ENCODE results near the gene IFNE. TPM values are rescaled to one million over a fixed set of nuclear protein-coding genes. Genes with fewer than 3 reads are reported as not detected.

The IFNE gene
- total RNA-seq, 1 experiment from 2014 or later: 0.96 TPM

DNA sequence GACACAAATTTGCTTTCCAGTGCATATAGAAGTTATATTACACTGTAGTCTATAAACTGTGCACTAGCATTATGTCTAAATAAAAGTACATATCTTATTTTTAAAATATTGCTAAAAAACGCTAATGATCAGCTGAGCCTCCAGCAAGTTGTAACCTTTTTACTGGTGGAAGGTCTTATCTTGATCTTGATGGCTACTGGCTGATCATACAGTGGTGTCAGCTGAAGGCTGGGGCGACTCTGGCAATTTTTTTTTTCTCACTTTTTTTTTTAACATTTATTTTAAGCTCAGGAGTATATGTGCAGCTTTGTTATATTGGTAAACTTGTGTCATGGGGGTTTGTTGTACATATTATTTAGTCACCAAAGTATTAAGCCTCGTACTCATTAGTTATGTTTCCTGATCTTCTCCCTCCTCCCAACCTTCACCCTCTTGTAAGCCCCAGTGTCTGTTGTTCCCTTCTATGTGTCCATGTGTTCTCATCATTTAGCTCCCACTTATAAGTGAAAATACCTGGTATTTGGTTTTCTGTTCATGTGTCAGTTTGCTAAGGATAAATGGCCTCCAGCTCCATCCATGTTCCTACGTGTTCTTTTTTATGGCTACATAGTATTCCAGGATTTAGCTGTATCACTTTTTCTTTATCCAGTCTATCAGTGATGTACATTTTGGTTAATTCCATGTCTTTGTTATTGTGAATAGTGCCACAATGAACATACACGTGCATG is 38.6 kb upstream of the IFNE start:
- Histone ChIP-seq H3K27me3 (ENCODE audit: insufficient read depth, low read length) (no peaks in the 10 kb centered on the region), H3K4me2 (ENCODE audit: low read length) (no peak overlapping the region), H3K9me2 (ENCODE audit: insufficient read depth) (no peaks in the 10 kb centered on the region), H3K4me1 (ENCODE audit: control insufficient read depth in 1 of 2, insufficient read depth in 2 of 2, low read length in 2 of 2) (peaks cover 0 to 44% of the 10 kb centered on the region in 2 experiments; a peak in 2 of 4 replicates), H3K9me3 (ENCODE audit: control insufficient read depth in 1 of 2, insufficient read depth in 1 of 2, low read depth in 1 of 2, low read length in 2 of 2) (no peaks in the 10 kb centered on the region), H2AFZ (ENCODE audit: low read depth, low read length, poor library complexity, severe bottlenecking) (no peak overlapping the region), H3K79me2 (ENCODE audit: insufficient read depth, low read length) (peaks cover 97% of the 10 kb centered on the region), H3K36me3 (ENCODE audit: control insufficient read depth in 1 of 2, insufficient read depth in 2 of 2, low read length in 2 of 2) (peaks cover 0 to 31% of the 10 kb centered on the region in 2 experiments; a peak in 2 of 4 replicates), H3K27ac (ENCODE audit: low read depth, low read length) (peak overlapping the region; percentile 1; the same call in 1 of the 2 replicates), H4K20me1 (ENCODE audit: insufficient read depth) (peaks cover 39% of the 10 kb centered on the region; the same call in 1 of the 2 replicates), H3K9ac (ENCODE audit: low read length) (no peak overlapping the region), H3K4me3 (replicated peaks in 1 of 2; ENCODE audit: low read depth in 1 of 2, low read length in 2 of 2) (no peak overlapping the region)
- ChIA-PET CTCF (interaction anchor here (1.2 to 3.7 kb wide), 3 partner anchors 55 to 285 kb away, joined by 4 to 13 read pairs (median 7); no protein-coding TSS in a partner anchor), RAD21 (ENCODE audit: low non-redundant PET in 1 of 2, low total read pairs in 2 of 2, uncharacterized antibody in 2 of 2, unreplicated experiment in 2 of 2) (no interaction called here), POLR2A (interaction anchor here (1.1 to 2.9 kb wide), 5 partner anchors 192 to 326 kb away, joined by 3 to 14 read pairs (median 5); no protein-coding TSS in a partner anchor)
- ATAC-seq (peak; percentile 12), DNase-seq (ENCODE audit: low read depth, low spot score) (no peak)
- no TSS peak for BruUV-seq (replicated peaks)
- intact Hi-C loops (cut with micrococcal nuclease): no loop called here
- no peak for TF ChIP-seq TCF7L2 (IDR thresholded peaks at IDR 0.05; ENCODE audit: borderline replicate concordance, extremely low read depth, insufficient read depth, insufficient read length)
- TF ChIP-seq CEBPB (IDR thresholded peaks at IDR 0.05; ENCODE audit: low read depth): 0 out of 2 replicates have a peak, but pooled peaks have one; percentile 5
- peak; percentile 55 for TF ChIP-seq YY1 (IDR thresholded peaks at IDR 0.05; ENCODE audit: extremely low read depth, insufficient replicate concordance, low read depth, low read length)
- peak; percentile 41 for TF ChIP-seq SIN3A (IDR thresholded peaks at IDR 0.05; ENCODE audit: low read depth)
- TF ChIP-seq SRF (IDR thresholded peaks at IDR 0.05; ENCODE audit: low read depth): peak; percentile 27; the same call in 1 of the 2 replicates
- TF ChIP-seq EZH2phosphoT487 (IDR thresholded peaks at IDR 0.05; ENCODE audit: borderline replicate concordance): no peak
- 0 out of 2 replicates have a peak, but pooled peaks have one; percentile 29 for TF ChIP-seq CBX3 (IDR thresholded peaks at IDR 0.05; ENCODE audit: low read depth)
- TF ChIP-seq FOSL1 (IDR thresholded peaks at IDR 0.05; ENCODE audit: low read depth): peak; percentile 28
- TF ChIP-seq, protein P1, sequence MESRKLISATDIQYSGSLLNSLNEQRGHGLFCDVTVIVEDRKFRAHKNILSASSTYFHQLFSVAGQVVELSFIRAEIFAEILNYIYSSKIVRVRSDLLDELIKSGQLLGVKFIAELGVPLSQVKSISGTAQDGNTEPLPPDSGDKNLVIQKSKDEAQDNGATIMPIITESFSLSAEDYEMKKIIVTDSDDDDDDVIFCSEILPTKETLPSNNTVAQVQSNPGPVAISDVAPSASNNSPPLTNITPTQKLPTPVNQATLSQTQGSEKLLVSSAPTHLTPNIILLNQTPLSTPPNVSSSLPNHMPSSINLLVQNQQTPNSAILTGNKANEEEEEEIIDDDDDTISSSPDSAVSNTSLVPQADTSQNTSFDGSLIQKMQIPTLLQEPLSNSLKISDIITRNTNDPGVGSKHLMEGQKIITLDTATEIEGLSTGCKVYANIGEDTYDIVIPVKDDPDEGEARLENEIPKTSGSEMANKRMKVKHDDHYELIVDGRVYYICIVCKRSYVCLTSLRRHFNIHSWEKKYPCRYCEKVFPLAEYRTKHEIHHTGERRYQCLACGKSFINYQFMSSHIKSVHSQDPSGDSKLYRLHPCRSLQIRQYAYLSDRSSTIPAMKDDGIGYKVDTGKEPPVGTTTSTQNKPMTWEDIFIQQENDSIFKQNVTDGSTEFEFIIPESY (IDR thresholded peaks at IDR 0.05; ENCODE audit: extremely low read depth, insufficient replicate concordance, low read length): peak; percentile 39
- TF ChIP-seq POLR2AphosphoS5 (IDR thresholded peaks at IDR 0.05; ENCODE audit: low read depth, low read length): peak; percentile 90

Measured in HCT116 (cell line).